HepG2 (cell line): ENCODE results near the gene DNASE1. TPM values are rescaled to one million over a fixed set of nuclear protein-coding genes. Genes with fewer than 3 reads are reported as not detected.

Source experiments
- ATAC-seq: fragments of 200-7000 bp; cut with Tn5 transposase; 3 replicates; pipeline ENCODE4 v1.9.1; 2020; ENCODE audit warnings: mild to moderate bottlenecking, moderate library complexity
- BruUV-seq: library from RNA; stranded (reverse); fragments of 400-500 nt; replicated peaks from 2 replicates; lab custom pipeline; 2021; lab: Mats Ljungman, UMichigan
- CTCF ChIA-PET: fragments of 300-600 bp; formaldehyde crosslinking; extraction: SDS; loops from one replicate; lab custom pipeline; 2021; ENCODE audit warnings: low total read pairs, inconsistent platforms, low intra/inter-chr PET ratio; lab: Yijun Ruan, JAX
- POLR2A ChIA-PET: fragments of 350-600 bp; sonication (Branson Sonifier 250); formaldehyde crosslinking; loops from one replicate; lab custom pipeline; 2020; ENCODE audit warnings: antibody characterized with exemption, inconsistent platforms; lab: Yijun Ruan, JAX
- DNase-seq: peaks from one replicate; pipeline ENCODE4 v3.0.0-alpha.2; 2015; ENCODE audit warnings: low spot score
- FAIRE-seq: peaks from 3 replicates; lab custom pipeline; 2011; peaks lifted over from hg19 to GRCh38; lab: Jason Lieb, UNC
- H2AFZ ChIP-seq: one replicate; pipeline ENCODE4 v1.6.1; 2011; ENCODE audit warnings: low read length, inconsistent platforms
- H3K27ac ChIP-seq: fragments of 300-600 bp; 3 replicates; pipeline ENCODE4 v1.8.0; 2011; ENCODE audit warnings: mixed run types, mild to moderate bottlenecking, mixed read lengths, low read length, inconsistent platforms; ENCODE audit not compliant: insufficient read depth; ENCODE audit errors: extremely low read length
- H3K27me3 ChIP-seq, 2 experiments: fragments of 200-600 bp in 1 of 2; 2 replicates in 1 of 2; 3 replicates in 1 of 2; pipeline versions ENCODE4 v1.6.0 to v1.8.0; 2011; ENCODE audit warnings: low read length in 2 of 2, mild to moderate bottlenecking in 2 of 2, moderate library complexity in 2 of 2, inconsistent platforms in 1 of 2; ENCODE audit not compliant: insufficient read depth in 2 of 2, control insufficient read depth in 1 of 2
- H3K36me3 ChIP-seq, 2 experiments: fragments of 200-600 bp in 1 of 2; replicated peaks in 1 of 2; 2 replicates in 1 of 2; 3 replicates in 1 of 2; pipeline versions ENCODE4 v1.5.1 to v1.8.0; 2011; ENCODE audit warnings: low read length in 2 of 2, inconsistent platforms in 1 of 2; ENCODE audit not compliant: insufficient read depth in 2 of 2, control insufficient read depth in 1 of 2
- H3K4me1 ChIP-seq: 2 replicates; pipeline ENCODE4 v1.5.1; 2012; ENCODE audit warnings: low read length, inconsistent platforms; ENCODE audit not compliant: insufficient read depth
- H3K4me2 ChIP-seq: 2 replicates; pipeline ENCODE4 v1.6.0; 2011; ENCODE audit warnings: low read depth, low read length, inconsistent platforms
- H3K4me3 ChIP-seq, 3 experiments: fragments of 200-600 bp in 1 of 3; sonication (generic), shearing (Covaris generic) in 1 of 3; replicated peaks in 1 of 3; 2 replicates each; pipeline ENCODE4 v1.5.1; 2011 to 2016; ENCODE audit warnings: low read length in 3 of 3, inconsistent platforms in 2 of 3, low read depth in 2 of 3, mild to moderate bottlenecking in 2 of 3, control low read depth in 1 of 3, mixed read lengths in 1 of 3; ENCODE audit not compliant: insufficient read depth in 1 of 3
- H3K79me2 ChIP-seq: one replicate; pipeline ENCODE4 v1.6.1; 2011; ENCODE audit warnings: low read length, inconsistent platforms; ENCODE audit not compliant: insufficient read depth
- H3K9ac ChIP-seq: 2 replicates; pipeline ENCODE4 v1.6.0; 2011; ENCODE audit warnings: mild to moderate bottlenecking, low read depth, low read length, inconsistent platforms; ENCODE audit not compliant: insufficient read depth
- H3K9me3 ChIP-seq: 2 replicates; pipeline ENCODE4 v1.5.1; 2012; ENCODE audit warnings: mild to moderate bottlenecking, low read length
- H4K20me1 ChIP-seq: 2 replicates; pipeline ENCODE4 v1.6.0; 2011; ENCODE audit warnings: inconsistent platforms, mild to moderate bottlenecking, low read length, moderate library complexity; ENCODE audit not compliant: insufficient read depth
- GABPA ChIP-seq, 2 experiments: IDR thresholded peaks; 2 replicates each; pipeline ENCODE4 v1.6.1; 2011 to 2016; ENCODE audit warnings: low read depth in 2 of 2, low read length in 1 of 2, missing biosample characterization in 1 of 2, missing genetic modification characterization in 1 of 2
- LRRFIP1 ChIP-seq: sonication (generic); formaldehyde crosslinking; conservative IDR thresholded peaks from 2 replicates; pipeline ENCODE4 v1.4.0; 2020; ENCODE audit warnings: missing genetic modification reagents
- MAFF ChIP-seq: IDR thresholded peaks from 2 replicates; pipeline ENCODE4 v1.6.1; 2011; ENCODE audit warnings: low read depth, low read length, improper control_type of control experiment
- MEF2D ChIP-seq: sonication (generic); formaldehyde crosslinking; IDR thresholded peaks from 2 replicates; pipeline ENCODE4 v1.5.1; 2020; ENCODE audit warnings: mild to moderate bottlenecking, missing genetic modification reagents
- NR0B2 ChIP-seq: sonication (generic); formaldehyde crosslinking; IDR thresholded peaks from 2 replicates; pipeline ENCODE4 v1.4.0; 2020; ENCODE audit warnings: mild to moderate bottlenecking, missing genetic modification reagents
- PBX2 ChIP-seq: IDR thresholded peaks from 2 replicates; pipeline ENCODE4 v1.6.1; 2016; ENCODE audit warnings: control low read depth
- PHF20 ChIP-seq: sonication (generic); formaldehyde crosslinking; IDR thresholded peaks from 2 replicates; pipeline ENCODE4 v1.5.0; 2020; ENCODE audit warnings: mild to moderate bottlenecking, missing genetic modification reagents
- PRDM15 ChIP-seq: sonication (generic); formaldehyde crosslinking; IDR thresholded peaks from 2 replicates; pipeline ENCODE4 v1.4.0; 2020; ENCODE audit warnings: missing genetic modification reagents
- THAP8 ChIP-seq: sonication (generic); formaldehyde crosslinking; IDR thresholded peaks from 2 replicates; pipeline ENCODE4 v1.5.1; 2020; ENCODE audit warnings: missing genetic modification reagents, mild to moderate bottlenecking, borderline replicate concordance
- ZNF24 ChIP-seq: fragments of 450-650 bp; IDR thresholded peaks from 2 replicates; pipeline ENCODE4 v1.6.1; 2017; ENCODE audit warnings: antibody characterized with exemption, mild to moderate bottlenecking
- ZNF414 ChIP-seq: sonication (generic); formaldehyde crosslinking; IDR thresholded peaks from 2 replicates; pipeline ENCODE4 v1.5.0; 2020; ENCODE audit warnings: missing genetic modification reagents
- ZNF576 ChIP-seq: sonication (generic); formaldehyde crosslinking; IDR thresholded peaks from 2 replicates; pipeline ENCODE4 v1.4.0; 2020; ENCODE audit warnings: mild to moderate bottlenecking, missing genetic modification reagents
- ZNF891 ChIP-seq: sonication (generic); formaldehyde crosslinking; IDR thresholded peaks from 2 replicates; pipeline ENCODE4 v1.5.0; 2020; ENCODE audit warnings: mild to moderate bottlenecking, missing genetic modification reagents
- WGBS: methylation state at CpG from one replicate; pipeline ENCODE4 v1.1.6; 2017; ENCODE audit warnings: low lambda C conversion rate; 5-methylcytosine and 5-hydroxymethylcytosine counted together
- in situ Hi-C: cut with HindIII; loops from 2 replicates; pipeline ENCODE4 v1.10.0; 2017; ENCODE audit warnings: low pct_unique_long_range_greater_than_20kb; ENCODE audit not compliant: extremely low pct_ligation_motif_present
- intact Hi-C: fragments of 100-400 bp; cut with micrococcal nuclease; formaldehyde crosslinking; loops from one replicate; pipeline ENCODE4 v1.10.0; 2022; ENCODE audit not compliant: unreplicated experiment
- polyA plus RNA-seq, 8 experiments: library from polyadenylated mRNA; depleted of rRNA in 3 of 8; stranded (reverse) in 7 of 8; unstranded in 1 of 8; fragments of >200 nt; fragmentation: Illumina TruSeq in 4 of 8; extraction: Trizol in 4 of 8; gene quantifications; 2 replicates each; pipeline versions ENCODE4 v1.2.1 to v1.2.3, GENCODE V29; 2011 to 2016; ENCODE audit warnings: low read depth in 4 of 8, missing spikeins in 1 of 8, mixed read lengths in 1 of 8; ENCODE audit not compliant: insufficient read depth in 1 of 8
- total RNA-seq, 5 experiments: library from RNA; depleted of rRNA; stranded (reverse); fragments of >200 nt; fragmentation: Illumina TruSeq; extraction: Trizol; gene quantifications; 2 replicates each; pipeline ENCODE4 v1.2.3, GENCODE V29; 2016; ENCODE audit warnings: low read depth in 1 of 5

DNASE1 gene
- total and polyA plus RNA-seq, 2 of the 13 experiments (the other 11 are each of a cell fraction or from before 2014, with no cell fraction given): 7.1 to 11.1 TPM

GRCh38 chr16:3669082-3669481 lies 14.6 kb downstream of the DNASE1 start (continued):
- no peak for TF ChIP-seq ZNF576
- TF ChIP-seq GABPA (IDR thresholded peaks at IDR 0.05; ENCODE audit: low read depth, low read length): no peak
- TF ChIP-seq GABPA (CRISPR knock-in tag; IDR thresholded peaks at IDR 0.05; ENCODE audit: low read depth): no peak

- 94% methylated on average over 13 of the region's 13 CpGs for WGBS
- BruUV-seq: no TSS peak
- DNase-seq (no peak), FAIRE-seq (no peak), ATAC-seq (no peak)
- Histone ChIP-seq H3K4me1 (no peaks in the 10 kb centered on the region), H3K27me3 (no peaks in the 10 kb centered on the region), H4K20me1 (no peaks in the 10 kb centered on the region), H3K4me2 (no peak overlapping the region), H3K36me3 (peaks cover 30 to 73% of the 10 kb centered on the region in 2 experiments; a peak in 4 of 5 replicates), H3K9me3 (no peaks in the 10 kb centered on the region), H3K27ac (no peak overlapping the region), H2AFZ (no peak overlapping the region), H3K4me3 (no peak overlapping the region), H3K79me2 (no peaks in the 10 kb centered on the region), H3K9ac (no peak overlapping the region)
- in situ Hi-C loops (no loop called here), intact Hi-C loops (no loop called here)
- POLR2A ChIA-PET: no interaction called here
- CTCF ChIA-PET: no interaction called here
- TF ChIP-seq LRRFIP1 (CRISPR knock-in tag): no peak
- no peak for TF ChIP-seq ZNF891 (CRISPR knock-in tag)
- TF ChIP-seq MAFF: no peak
- TF ChIP-seq NR0B2: no peak
- no peak for TF ChIP-seq PHF20 (CRISPR knock-in tag)
- TF ChIP-seq PRDM15 (CRISPR knock-in tag): no peak
- TF ChIP-seq THAP8 (CRISPR knock-in tag): no peak
- no peak for TF ChIP-seq ZNF24
- no peak for TF ChIP-seq ZNF414
- no peak for TF ChIP-seq MEF2D (CRISPR knock-in tag)
- no peak for TF ChIP-seq PBX2 (CRISPR knock-in tag)
Measured at GRCh38 chr16:3670711-3671110, 16.2 kb downstream of the DNASE1 start.
